DMS114 treated with DMSO at 0.1 percent for 48 hours (cell line): ENCODE data around the gene THBS1.

ENCODE experiments used
- DNase-seq: peaks from one replicate; lab custom pipeline; 2025; ENCODE audit not compliant: unreplicated experiment; lab: John Stamatoyannopoulos, UW

Gene THBS1

DNA sequence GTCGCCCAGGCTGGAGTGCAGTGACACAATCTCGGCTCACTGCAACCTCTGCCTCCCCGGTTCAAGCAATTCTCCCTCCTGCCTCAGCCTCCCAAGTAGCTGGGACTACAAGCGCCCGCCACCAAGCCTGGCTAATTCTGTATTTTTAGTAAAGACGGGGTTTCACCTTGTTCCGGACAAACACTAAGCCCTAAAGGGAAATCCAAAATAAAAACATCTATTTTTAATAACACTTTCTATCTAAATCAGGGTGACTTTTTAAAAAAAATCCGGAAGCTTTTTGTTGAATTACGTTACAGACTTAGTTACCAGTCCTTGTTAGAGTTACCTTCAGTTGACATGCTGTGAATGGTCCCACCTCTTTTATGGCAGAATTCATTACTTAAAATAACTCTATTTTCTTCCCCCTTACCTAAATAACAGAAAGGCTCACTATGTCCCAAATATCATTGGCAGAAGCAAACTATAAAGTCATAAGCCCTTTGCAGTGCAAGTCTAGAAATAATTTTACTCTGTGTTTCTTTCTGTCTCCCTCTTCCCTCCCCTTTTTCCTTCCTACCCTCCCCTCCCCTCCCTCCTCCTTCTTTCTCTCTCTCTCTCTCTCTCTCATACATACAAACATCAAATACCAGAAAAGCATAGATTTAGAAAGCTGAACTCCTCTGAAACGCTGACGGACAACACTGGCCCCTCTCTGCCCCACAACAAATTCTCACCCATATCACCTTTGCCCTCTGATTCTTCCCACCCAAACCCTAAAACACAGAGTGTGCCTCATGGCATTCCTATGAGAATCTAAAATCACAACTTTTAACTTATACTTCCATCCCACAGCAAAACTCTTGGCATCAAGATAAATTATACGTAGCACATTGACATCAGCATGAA lies 18.3 kb downstream of the THBS1 start:
- DNase-seq, result no peak

DNA sequence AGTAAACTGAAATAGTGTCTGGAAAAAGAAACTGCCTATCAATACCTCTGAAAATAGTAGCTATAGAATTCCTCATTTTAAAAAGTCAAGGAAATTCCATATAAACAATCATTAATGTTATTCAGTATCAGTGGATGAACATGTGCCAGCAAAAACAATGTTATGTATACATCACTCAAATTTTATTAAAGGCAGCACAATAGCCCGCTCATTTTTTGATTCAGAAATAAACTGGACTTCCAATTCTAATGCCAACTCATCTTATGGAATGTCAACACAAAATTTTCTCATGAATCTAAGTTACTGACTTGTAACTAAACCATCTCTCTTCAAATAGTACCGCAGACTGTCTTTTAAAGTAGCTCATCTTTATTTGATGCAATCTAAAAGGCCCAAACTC lies 19.0 kb downstream of the THBS1 start:
- no peak for DNase-seq

DNA sequence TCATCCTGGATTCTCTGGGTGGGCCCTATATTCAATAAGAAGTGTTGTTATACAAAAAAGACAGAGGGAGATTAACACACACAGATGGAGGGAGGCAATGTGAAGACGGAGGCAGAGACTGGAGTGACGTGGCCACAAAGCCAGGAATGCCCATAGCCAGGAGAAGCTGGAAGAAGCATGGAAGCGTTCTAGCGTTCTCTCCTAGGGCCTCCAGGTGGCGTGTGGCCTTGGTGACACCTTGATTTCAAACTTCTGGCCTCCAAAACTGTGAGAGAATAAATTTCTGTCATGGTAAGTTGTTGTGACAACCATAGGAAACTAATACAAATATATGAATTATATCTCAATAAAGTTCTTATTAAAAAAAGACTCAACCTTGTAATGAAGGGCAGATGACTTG lies 21.3 kb downstream of the THBS1 start:
- DNase-seq, result no peak

DNA sequence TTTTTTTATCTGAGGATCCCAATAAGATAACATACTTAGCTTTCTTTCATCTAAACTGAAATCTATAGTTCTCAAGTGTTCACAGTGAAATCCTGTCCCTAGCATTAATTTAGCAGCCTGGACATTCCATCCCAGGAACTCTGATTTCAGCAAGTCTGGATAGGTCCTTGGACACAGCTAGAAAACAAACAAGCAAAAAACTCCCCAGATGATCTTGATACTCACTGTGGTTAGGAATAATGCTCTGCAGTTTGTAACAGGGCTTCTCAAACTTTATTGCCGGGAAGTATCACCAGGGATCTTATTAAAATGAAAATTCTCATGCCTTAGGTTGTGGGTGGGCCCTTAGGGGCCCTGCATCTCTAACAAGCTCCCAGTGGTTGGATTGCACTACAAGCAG lies 24.3 kb downstream of the THBS1 start:
- DNase-seq, result no peak

DNA sequence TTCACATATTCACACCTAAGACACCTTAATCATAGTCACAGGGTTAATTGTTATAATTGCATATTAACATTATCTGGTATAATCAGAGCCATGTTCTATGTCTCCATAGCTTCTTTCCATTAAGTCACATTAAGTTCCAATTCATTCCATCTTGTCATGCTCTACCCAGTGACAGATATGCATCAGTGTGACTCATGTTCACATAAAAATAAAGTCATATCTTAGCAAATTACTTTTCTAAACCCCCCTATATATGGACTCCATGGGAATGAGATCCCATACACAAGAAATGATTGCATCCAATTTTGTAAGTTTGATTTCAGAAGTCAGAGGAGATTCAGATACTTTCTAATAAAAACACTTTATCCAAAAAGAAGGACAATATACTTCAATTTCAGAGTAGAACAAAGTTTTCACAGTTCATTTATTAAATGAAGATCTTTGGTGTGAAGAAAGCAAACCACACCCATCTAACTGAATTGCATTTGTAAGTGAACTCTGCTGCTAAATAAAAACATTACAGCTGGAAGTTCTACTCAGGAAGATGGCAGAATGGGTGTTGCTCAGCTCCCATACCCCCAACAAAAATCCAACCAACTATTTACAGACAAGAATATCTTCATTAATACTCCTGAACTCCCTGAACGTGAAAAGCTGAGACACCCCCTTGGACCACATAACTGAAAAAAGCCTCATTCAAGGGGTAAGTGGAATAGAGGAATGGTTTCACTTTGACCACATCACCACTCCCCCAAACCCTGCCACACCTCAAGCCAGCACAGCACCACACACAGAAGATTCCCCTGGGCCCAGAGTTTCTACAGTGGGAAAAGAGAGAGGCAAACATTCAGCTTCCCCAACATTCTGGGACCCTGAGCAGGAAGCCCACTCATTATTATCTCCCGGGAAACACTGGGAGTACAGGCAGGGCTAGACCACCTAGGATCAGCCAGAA lies 27.6 kb downstream of the THBS1 start:
- DNase-seq, result no peak

DNA sequence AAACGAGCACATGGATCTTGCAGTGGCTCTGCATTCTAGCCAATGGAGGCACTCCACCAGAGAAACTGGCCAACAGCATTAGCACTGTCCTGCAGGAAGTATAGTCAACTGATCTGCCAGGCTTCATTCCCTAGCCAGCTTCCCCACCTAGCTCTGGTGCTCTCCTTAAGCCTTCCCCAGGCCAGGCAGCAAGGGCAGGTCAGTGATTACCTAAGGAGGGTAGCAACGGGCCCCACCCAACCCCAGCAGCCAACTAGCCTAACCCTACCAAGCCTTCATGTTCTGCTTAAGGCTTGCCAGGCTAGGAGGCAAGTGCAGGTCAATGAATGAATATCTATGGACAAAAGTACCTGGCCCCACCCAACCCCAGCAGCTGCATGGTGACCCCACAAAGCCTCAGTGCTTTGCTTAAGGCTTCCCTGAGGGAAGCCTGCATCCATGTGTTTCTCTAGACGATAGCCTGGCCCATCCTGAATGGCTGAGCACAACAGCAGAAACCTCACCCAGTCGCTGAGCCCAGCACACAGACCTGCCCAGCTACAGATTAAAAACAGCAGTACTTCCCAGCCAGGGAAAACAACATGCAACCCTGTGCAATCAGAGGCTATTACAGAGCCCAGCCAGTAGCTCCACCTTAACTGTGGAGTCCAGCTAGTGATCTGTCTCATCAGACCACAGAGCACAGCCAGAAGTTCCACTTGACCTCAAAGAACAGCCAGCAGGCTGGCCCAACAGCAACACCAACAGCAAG lies 28.5 kb downstream of the THBS1 start:
- DNase-seq, result no peak

DNA sequence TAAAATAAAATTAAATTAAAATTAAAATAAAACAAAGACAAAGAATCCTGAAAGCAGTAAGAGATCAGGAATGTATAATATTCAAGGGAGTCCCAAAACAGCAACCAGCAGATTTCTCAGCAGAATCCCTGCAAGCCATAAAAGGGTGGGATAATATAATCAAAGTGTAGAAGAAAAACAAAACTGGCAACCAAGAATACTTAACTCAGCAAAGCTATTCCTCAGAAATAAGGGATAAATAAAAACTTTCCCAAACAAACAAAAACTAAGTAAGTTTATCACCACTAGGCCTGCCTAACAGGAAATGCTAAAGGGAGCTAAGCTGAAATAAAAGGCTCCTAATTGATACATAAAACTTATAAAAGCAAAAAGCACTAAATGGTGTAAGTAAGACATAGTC lies 29.8 kb downstream of the THBS1 start:
- no peak for DNase-seq

DNA sequence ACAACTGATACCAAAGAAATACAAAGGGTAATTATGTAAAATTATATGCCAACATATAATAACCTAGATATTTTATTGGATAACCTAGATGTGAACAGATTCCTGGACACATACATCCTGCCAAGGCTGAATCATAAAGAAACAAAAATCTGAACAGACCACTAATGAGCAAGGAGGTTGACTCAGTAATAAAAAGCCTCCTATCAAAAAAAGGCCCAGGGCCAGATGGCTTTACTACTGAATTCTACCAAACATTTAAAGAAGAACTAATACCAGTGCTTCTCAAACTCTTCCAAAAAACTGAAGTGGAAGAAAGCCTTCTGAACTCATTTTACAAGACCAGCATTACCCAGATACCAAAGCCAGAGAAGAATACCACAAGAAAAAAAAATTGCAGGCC lies 32.4 kb downstream of the THBS1 start:
- DNase-seq, result no peak

DNA sequence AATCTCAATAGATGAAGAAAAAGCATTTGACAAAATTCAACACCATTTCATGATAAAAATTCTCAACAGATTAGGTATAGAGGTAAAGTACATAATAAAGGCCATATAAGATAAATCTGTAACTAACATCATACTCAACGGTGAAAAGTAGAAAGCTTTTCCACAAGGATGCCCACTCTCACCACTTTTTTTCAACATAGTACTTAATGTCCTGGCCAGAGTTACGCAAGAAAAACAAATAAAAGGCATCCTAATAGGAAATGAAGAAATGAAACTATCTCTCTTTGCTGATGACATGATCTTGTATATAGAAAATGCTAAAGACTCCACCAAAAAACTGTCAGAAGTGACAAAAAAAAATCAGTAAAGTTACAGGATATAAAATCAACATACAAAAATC lies 33.0 kb downstream of the THBS1 start:
- DNase-seq, result no peak

DNA sequence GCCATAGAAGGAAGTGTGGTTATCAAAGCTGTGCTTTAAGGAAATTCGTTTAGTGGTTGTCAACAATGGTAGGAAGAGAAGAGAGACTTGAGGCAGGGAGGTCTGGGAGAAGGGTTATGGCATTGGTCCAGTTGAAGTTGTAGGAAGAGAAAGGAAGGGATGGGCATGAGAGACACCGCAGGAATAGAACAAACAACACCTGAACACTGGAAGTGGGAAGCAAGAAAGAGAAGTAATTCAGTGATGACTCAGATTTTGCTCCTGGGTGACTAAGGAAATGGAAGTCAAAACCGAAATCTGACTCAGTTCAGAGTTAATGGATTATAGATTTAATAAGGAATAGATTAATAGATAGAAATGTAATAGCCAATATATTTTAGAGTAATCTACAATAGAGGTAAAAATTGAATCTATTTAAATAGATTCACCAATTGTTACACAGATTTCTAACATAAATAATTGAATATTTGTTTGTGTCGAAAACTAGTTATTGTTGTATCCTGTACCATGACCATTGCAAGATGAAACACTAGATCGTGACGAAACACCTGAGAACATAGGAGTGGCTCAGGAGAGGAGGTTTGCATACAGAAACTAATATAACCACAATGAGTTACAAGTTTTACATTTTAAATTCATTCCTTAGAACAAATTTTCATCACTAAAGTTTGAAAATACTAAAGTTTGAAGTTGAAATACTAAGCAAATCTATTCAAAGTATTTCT lies 36.0 kb downstream of the THBS1 start:
- DNase-seq, result no peak

DNA sequence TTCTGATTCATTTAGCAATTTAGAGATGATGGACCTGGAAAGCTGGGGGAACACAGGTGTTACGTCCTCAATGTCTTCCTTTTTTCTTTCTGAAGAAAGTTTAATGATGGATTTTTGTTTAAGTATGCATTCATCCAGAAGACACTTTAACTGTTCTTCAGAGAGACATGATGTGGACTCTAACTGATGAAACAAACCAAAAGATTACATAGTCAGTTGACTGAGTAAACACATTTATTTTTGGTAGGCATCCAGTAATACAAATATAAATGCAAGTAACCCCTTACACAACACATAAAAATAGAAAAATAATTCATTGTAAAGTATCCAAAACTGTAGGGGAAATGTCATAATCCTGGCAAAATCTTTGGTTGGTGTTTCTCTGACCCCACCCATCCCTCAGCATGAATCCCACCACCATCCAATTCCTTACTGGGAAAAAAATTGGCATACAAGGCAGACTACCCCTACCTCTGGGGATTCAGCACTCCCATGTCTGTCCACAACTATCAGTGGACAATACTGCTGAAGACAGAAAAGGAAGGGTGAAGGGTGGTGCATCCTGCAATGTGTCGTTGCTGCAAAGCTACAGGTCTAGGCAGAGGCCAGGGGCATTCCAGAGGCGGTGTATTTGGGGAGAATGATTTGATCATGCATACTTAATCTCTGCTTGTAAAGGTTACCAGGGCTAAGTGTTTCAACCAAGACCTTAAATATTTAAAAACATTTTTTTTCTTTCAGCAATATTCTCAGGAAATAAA lies 37.4 kb downstream of the THBS1 start:
- DNase-seq, result no peak

DNA sequence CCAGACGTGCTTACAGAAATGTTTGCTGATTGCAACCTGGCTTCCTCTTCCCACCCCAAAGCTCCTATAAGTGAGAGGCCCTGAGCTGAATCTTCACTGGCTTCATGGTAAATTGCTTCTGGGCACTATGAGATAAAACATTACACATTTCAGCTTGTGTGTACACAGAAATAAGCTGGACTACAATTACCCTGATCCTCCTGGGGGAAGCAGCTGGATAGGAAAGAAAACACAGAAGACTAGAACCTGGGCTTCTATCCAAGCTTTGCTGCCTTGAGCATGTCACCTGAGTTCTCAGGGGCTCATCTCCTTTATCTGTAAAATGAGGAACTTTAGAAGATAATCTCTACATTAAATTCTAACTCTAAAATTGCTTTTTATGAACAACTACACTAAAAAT lies 40.3 kb downstream of the THBS1 start:
- no peak for DNase-seq

DNA sequence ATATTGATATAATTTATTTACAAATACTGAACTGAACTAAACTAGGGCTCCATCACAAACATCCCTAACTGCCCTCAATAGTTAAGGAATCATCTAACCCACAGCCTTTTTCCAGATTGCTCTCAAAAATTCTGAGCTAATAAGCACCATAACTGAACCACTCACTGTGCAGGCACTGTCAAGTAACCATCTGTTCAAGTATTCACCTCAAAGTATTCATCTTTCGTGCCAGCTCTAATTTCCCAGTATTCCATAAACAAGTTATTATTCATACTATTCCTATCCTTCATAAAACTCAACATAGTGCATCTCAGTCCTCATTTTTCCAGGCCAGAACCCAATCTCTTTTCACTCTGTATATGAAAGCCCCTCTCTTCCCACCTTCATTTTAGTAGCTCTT lies 41.1 kb downstream of the THBS1 start:
- no peak for DNase-seq

DNA sequence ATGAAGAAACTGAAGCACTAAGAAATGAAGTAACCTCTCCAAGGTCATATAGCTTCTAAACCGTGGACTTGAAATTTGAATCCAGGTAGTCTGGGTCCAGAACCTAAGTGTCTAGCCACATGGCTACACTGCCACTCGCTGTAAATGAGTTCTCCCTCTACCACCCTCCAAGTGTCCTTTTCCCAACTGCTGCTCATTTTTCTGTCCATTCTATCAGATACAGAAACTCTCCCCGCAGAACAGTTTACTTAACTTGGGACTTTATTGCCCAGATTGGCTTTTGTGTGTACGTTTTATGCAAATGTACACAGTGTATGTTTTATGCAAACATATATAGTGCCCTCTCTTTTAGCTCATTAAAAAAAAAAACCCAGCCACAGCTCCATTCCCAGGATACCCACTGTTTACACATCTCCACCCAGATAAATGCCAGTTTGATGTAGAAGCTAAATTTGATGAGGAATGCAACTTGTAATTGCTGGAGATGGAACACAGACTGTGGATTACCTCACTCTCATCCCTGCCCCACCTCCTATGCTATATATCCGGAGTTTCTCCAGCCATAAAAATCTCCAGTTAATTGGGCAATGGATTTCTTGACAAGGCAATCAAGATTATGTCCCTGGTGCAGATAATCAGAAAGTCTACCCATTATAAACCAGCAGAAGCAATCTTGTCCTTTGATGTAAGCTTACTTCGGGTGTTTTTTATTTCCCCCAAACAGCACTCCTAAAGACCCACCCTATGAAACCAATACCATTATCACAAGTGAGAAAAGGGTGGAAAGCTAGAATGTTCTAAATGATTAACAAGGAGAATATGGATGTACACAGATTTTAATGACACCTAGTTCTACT lies 42.0 kb downstream of the THBS1 start:
- DNase-seq, result no peak

DNA sequence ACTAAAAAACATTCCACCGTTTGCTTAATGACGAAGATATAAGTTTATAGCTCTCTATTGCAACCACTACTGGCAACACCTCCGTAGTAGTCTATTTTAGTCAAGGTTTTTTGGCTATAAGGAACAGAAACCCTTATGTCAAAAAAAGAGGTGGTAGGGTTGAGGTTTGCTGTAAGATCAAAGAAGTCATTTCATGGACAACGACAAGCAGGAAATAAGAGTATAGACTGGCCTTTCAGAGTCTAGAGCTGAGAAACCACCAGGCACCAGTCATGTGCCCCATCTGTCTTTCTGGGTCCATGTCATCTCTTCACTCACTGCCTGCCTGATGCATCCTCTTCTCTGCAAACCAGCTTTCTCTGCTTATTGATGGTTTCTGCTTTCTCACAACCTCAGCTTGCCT lies 42.7 kb downstream of the THBS1 start:
- no peak for DNase-seq

DNA sequence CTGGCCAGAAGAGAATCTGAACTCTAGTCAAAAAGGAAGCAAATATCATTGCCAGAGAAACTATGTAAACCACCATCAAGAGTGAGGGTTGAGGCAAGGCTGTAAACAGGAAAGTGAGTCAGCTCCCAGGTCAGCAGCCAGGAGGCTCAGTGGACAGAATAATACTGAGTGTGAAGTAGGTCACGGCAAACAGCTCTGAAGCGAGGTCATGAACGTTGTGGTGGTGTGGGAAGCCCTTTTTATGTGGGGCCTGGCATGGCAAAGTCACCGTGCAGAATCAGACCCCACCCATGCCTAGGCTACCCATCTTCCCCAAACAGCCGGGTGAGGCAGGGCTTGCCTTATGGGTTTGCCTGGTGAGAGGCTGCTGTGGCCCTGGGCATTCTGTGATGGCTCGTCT lies 43.9 kb downstream of the THBS1 start:
- no peak for DNase-seq

DNA sequence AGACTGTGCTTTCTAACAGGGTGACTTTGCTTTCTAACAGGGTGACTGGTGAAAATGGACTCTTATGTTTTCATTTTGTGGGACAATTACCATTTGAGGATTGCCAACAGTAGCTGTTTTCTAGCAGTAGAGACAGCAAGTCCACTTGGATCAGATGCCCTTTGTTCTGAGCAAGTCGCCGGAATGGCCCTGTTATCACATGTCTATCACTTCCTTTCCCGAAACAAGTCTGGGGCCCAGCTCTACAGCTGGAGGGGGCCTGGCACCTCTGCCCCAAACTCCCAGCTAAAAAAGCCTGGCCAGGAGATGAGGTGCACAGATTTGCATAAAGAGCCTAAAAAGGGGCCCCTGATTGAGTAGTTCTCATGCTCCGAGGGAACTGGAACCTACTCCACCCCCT lies 44.6 kb downstream of the THBS1 start:
- no peak for DNase-seq

DNA sequence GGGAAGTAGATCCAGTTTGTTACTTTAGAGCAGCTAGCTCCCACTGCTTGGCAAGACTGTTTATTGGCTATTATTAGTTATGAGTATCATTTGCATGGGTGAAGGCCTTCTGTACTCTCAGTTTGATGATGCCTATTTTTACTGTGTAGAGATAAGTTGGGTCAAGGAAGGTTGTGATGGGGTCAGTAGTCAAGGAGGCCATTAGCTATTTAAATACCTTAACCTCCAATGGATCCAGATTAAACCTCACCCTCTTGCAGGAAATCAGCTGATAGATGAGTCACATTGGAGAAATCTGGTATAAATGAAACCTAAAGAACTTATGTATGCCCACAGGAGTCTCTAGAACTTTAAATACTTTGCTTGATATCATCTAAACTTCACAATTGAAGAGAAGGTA lies 45.0 kb downstream of the THBS1 start:
- no peak for DNase-seq
